ENCODE data around the gene COX5A. TPM values are rescaled to one million over a fixed set of nuclear protein-coding genes. Genes with fewer than 3 reads are reported as not detected.

Gene COX5A
- total RNA-seq, 1 experiment from 2014 or later: 307 TPM

- Histone ChIP-seq H2AFZ (ENCODE audit: low read depth, low read length, poor library complexity, severe bottlenecking) (no peak overlapping the region), H3K79me2 (ENCODE audit: insufficient read depth, low read length) (no peaks in the 10 kb centered on the region), H3K4me2 (ENCODE audit: low read length) (no peak overlapping the region), H3K4me3 (replicated peaks in 1 of 2; ENCODE audit: low read depth in 1 of 2, low read length in 2 of 2) (no peak overlapping the region), H3K9me2 (ENCODE audit: insufficient read depth) (no peaks in the 10 kb centered on the region), H3K9ac (ENCODE audit: low read length) (no peak overlapping the region), H3K4me1 (ENCODE audit: control insufficient read depth in 1 of 2, insufficient read depth in 2 of 2, low read length in 2 of 2) (peaks cover 9 to 26% of the 10 kb centered on the region in 2 experiments), H3K27ac (ENCODE audit: low read depth, low read length) (no peak overlapping the region), H3K36me3 (ENCODE audit: control insufficient read depth in 1 of 2, insufficient read depth in 2 of 2, low read length in 2 of 2) (no peaks in the 10 kb centered on the region), H4K20me1 (ENCODE audit: insufficient read depth) (no peaks in the 10 kb centered on the region), H3K9me3 (ENCODE audit: control insufficient read depth in 1 of 2, insufficient read depth in 1 of 2, low read depth in 1 of 2, low read length in 2 of 2) (no peaks in the 10 kb centered on the region), H3K27me3 (ENCODE audit: insufficient read depth, low read length) (no peaks in the 10 kb centered on the region)
- CTCF ChIA-PET: interaction anchor here (3.0 kb wide), 1 partner anchor 12 kb away, joined by 10 read pairs; no protein-coding TSS in a partner anchor
- POLR2A ChIA-PET: no interaction called here
- no peak for DNase-seq (ENCODE audit: low read depth, low spot score)
- RAD21 ChIA-PET (ENCODE audit: low non-redundant PET in 1 of 2, low total read pairs in 2 of 2, uncharacterized antibody in 2 of 2, unreplicated experiment in 2 of 2): no interaction called here
- TF ChIP-seq FOSL1 (IDR thresholded peaks at IDR 0.05; ENCODE audit: low read depth) (no peak), ATF3 (IDR thresholded peaks at IDR 0.05) (no peak), EGR1 (IDR thresholded peaks at IDR 0.05; ENCODE audit: low read depth) (no peak)
- intact Hi-C loops (cut with micrococcal nuclease): no loop called here
- no TSS peak for BruUV-seq (replicated peaks)
- no peak for ATAC-seq
Measured at GRCh38 chr15:74962671-74963070, 24.8 kb upstream of the COX5A start.

- no peak overlapping the region for H2AFZ ChIP-seq (ENCODE audit: low read depth, low read length, poor library complexity, severe bottlenecking)
- no peaks in the 10 kb centered on the region for H3K36me3 ChIP-seq (ENCODE audit: control insufficient read depth in 1 of 2, insufficient read depth in 2 of 2, low read length in 2 of 2)
- peaks cover 11 to 30% of the 10 kb centered on the region in 2 experiments for H3K4me1 ChIP-seq (ENCODE audit: control insufficient read depth in 1 of 2, insufficient read depth in 2 of 2, low read length in 2 of 2)
- H4K20me1 ChIP-seq (ENCODE audit: insufficient read depth): no peaks in the 10 kb centered on the region
- ChIA-PET CTCF (interaction anchor here (3.0 kb wide), 1 partner anchor 11 kb away, joined by 10 read pairs; no protein-coding TSS in a partner anchor), RAD21 (ENCODE audit: low non-redundant PET in 1 of 2, low total read pairs in 2 of 2, uncharacterized antibody in 2 of 2, unreplicated experiment in 2 of 2) (no interaction called here), POLR2A (no interaction called here)
- ATAC-seq: no peak
- H3K27ac ChIP-seq (ENCODE audit: low read depth, low read length): no peak overlapping the region
- no TSS peak for BruUV-seq (replicated peaks)
- no peak overlapping the region for H3K4me3 ChIP-seq (replicated peaks in 1 of 2; ENCODE audit: low read depth in 1 of 2, low read length in 2 of 2)
- H3K4me2 ChIP-seq (ENCODE audit: low read length): no peak overlapping the region
- DNase-seq (ENCODE audit: low read depth, low spot score): no peak
- H3K79me2 ChIP-seq (ENCODE audit: insufficient read depth, low read length): no peaks in the 10 kb centered on the region
- no peaks in the 10 kb centered on the region for H3K27me3 ChIP-seq (ENCODE audit: insufficient read depth, low read length)
- H3K9ac ChIP-seq (ENCODE audit: low read length): no peak overlapping the region
- H3K9me2 ChIP-seq (ENCODE audit: insufficient read depth): no peaks in the 10 kb centered on the region
- intact Hi-C loops (cut with micrococcal nuclease): no loop called here
- no peak for TF ChIP-seq MAX (IDR thresholded peaks at IDR 0.05)
- TF ChIP-seq EZH2 (IDR thresholded peaks at IDR 0.05): no peak
- TF ChIP-seq CTCF (IDR thresholded peaks at IDR 0.05 in 2 of 3, conservative IDR thresholded peaks at IDR 0.05 in 1 of 3; ENCODE audit: borderline replicate concordance in 1 of 3, insufficient read depth in 1 of 3, low read depth in 2 of 3, low read length in 2 of 3): no peak
- no peak for TF ChIP-seq RAD21 (IDR thresholded peaks at IDR 0.05; ENCODE audit: low read depth)
- TF ChIP-seq YY1 (IDR thresholded peaks at IDR 0.05; ENCODE audit: extremely low read depth, insufficient replicate concordance, low read depth, low read length): no peak
- no peak for TF ChIP-seq SP1 (IDR thresholded peaks at IDR 0.05; ENCODE audit: low read depth)
- no peaks in the 10 kb centered on the region for H3K9me3 ChIP-seq (ENCODE audit: control insufficient read depth in 1 of 2, insufficient read depth in 1 of 2, low read depth in 1 of 2, low read length in 2 of 2)
Measured at GRCh38 chr15:74962219-74962618, 24.3 kb upstream of the COX5A start.
